Activated T-helper 17 cell treated with anti-CD3 and anti-CD28 coated beads, Interleukin-2, amount 50 U/mL, for 72 hours (primary cell): ENCODE data around the gene C3orf52. TPM values are rescaled to one million over a fixed set of nuclear protein-coding genes. Genes with fewer than 3 reads are reported as not detected.

Experiments used
- ATAC-seq: fragments of 150-1000 bp; cut with Tn5 transposase; replicated peaks from 2 replicates; pipeline ENCODE4 v1.10.0; 2021; ENCODE audit warnings: mild to moderate bottlenecking, moderate library complexity
- H3K27ac Mint-ChIP-seq: one replicate; pipeline ENCODE4 v1.8.0; 2022; ENCODE audit warnings: mixed read lengths
- H3K27me3 Mint-ChIP-seq: one replicate; pipeline ENCODE4 v1.8.0; 2022; ENCODE audit warnings: mixed read lengths
- H3K36me3 Mint-ChIP-seq: one replicate; pipeline ENCODE4 v1.8.0; 2022; ENCODE audit warnings: low read depth, mild to moderate bottlenecking, mixed read lengths
- H3K4me1 Mint-ChIP-seq: one replicate; pipeline ENCODE4 v1.8.0; 2022; ENCODE audit warnings: mixed read lengths
- H3K4me3 Mint-ChIP-seq: one replicate; pipeline ENCODE4 v1.8.0; 2022; ENCODE audit warnings: mild to moderate bottlenecking, mixed read lengths
- H3K9me3 Mint-ChIP-seq: one replicate; pipeline ENCODE4 v1.8.0; 2022; ENCODE audit warnings: mixed read lengths
- total RNA-seq, 2 donors: library from RNA; stranded (reverse); gene quantifications; one replicate each; pipeline ENCODE4 v1.2.3, GENCODE V29; 2022

C3orf52 gene
- total RNA-seq, 2 donors from 2014 or later = 9.9 to 14.5 TPM

- no peak overlapping the region for H3K27ac Mint-ChIP-seq
- H3K9me3 Mint-ChIP-seq = no peaks in the 10 kb centered on the region
- peaks cover 23% of the 10 kb centered on the region for H3K4me1 Mint-ChIP-seq
- peaks cover 24% of the 10 kb centered on the region for H3K36me3 Mint-ChIP-seq
- no peaks in the 10 kb centered on the region for H3K27me3 Mint-ChIP-seq
- no peak overlapping the region for H3K4me3 Mint-ChIP-seq
- ATAC-seq = no peak
These were observed 9.5 kb downstream of the C3orf52 start for GRCh38 chr3:112095731-112096130.

DNA sequence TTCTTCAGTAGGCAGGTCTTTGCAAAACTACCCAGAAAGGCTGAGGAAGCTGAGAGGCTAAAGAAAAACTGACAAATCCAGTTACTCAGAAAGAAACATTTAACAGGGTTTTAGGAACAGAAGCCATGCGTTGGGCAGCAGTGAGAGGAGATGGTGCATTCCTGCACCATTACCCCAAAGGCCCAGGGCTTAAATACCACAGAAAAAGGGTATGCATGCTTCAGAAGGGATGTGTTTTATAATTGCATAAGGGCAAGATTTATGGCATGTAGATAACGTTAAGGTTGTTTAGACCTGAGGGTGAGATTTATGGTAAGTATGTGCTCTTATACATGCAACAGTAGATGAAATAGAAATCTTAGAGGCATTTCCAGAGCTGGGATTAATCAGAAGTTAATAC is 10.0 kb downstream of the C3orf52 start:
- Mint-ChIP-seq H3K9me3 (no peaks in the 10 kb centered on the region), H3K27me3 (no peaks in the 10 kb centered on the region)

GRCh38 chr3:112097378-112097777 is 11.2 kb downstream of the C3orf52 start:
- peaks cover 24% of the 10 kb centered on the region for H3K36me3 Mint-ChIP-seq
- peaks cover 20% of the 10 kb centered on the region for H3K4me1 Mint-ChIP-seq
- no peaks in the 10 kb centered on the region for H3K27me3 Mint-ChIP-seq
- peak; percentile 99 for ATAC-seq
- peak overlapping the region; percentile 8 for H3K4me3 Mint-ChIP-seq
- peak overlapping the region; percentile 83 for H3K27ac Mint-ChIP-seq
- H3K9me3 Mint-ChIP-seq = no peaks in the 10 kb centered on the region

More for the DNA sequence above, 10.0 kb downstream of the C3orf52 start:
- Mint-ChIP-seq H3K36me3 (peaks cover 24% of the 10 kb centered on the region), H3K27ac (no peak overlapping the region), H3K4me1 (peaks cover 23% of the 10 kb centered on the region), H3K4me3 (no peak overlapping the region)
- ATAC-seq = no peak

GRCh38 chr3:112101916-112102315 is 15.7 kb downstream of the C3orf52 start:
- Mint-ChIP-seq H3K27ac (no peak overlapping the region), H3K4me3 (no peak overlapping the region), H3K36me3 (peaks cover 15% of the 10 kb centered on the region), H3K27me3 (no peaks in the 10 kb centered on the region), H3K4me1 (peaks cover 11% of the 10 kb centered on the region), H3K9me3 (no peaks in the 10 kb centered on the region)
- ATAC-seq = no peak

DNA sequence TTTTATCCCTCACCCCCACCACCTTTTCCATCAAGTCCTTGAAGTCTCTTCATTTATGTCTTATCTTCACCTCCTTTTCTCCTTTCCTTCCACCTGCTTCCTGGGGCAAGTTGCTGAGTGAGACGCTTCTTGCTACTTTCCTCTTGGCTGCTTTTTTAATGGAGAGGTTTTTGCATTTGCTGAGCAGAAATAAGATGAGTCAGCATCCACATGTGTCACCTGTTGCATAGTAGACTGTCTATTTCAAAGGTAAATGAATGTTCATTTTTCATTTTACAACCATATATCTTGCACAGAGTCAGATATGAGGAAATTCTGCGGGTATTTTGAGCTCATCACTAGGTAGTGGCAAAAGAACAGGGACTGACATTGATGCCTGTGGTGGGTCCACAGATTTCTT is 18.6 kb downstream of the C3orf52 start:
- no peaks in the 10 kb centered on the region for H3K27me3 Mint-ChIP-seq
- H3K9me3 Mint-ChIP-seq = no peaks in the 10 kb centered on the region
- H3K4me3 Mint-ChIP-seq = no peak overlapping the region
- no peaks in the 10 kb centered on the region for H3K4me1 Mint-ChIP-seq
- H3K36me3 Mint-ChIP-seq = peaks cover 31% of the 10 kb centered on the region
- no peak overlapping the region for H3K27ac Mint-ChIP-seq
- ATAC-seq = no peak

DNA sequence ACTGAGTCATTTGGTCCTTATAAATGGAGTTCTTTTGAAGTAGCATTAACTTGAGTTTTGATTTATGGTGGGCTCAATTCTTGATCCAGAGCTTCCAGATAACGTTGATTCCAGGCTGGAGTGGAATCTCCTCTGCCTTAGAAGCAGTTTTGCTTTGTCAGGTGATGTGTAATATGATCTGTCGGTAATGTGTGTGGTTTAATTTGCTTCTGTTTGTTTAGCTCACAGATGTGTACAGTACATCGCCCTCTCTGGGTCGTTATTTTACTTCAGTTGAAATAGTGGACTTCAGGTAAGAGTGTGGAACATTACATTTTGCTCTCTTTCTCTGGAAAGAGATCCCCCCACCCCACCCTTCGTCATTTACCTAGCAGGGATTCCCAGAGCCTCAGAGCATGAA is 23.1 kb downstream of the C3orf52 start:
- Mint-ChIP-seq H3K4me3 (no peak overlapping the region), H3K27ac (no peak overlapping the region), H3K36me3 (peaks cover 51% of the 10 kb centered on the region), H3K27me3 (no peaks in the 10 kb centered on the region), H3K9me3 (no peaks in the 10 kb centered on the region), H3K4me1 (peaks cover 5% of the 10 kb centered on the region)
- ATAC-seq = no peak

DNA sequence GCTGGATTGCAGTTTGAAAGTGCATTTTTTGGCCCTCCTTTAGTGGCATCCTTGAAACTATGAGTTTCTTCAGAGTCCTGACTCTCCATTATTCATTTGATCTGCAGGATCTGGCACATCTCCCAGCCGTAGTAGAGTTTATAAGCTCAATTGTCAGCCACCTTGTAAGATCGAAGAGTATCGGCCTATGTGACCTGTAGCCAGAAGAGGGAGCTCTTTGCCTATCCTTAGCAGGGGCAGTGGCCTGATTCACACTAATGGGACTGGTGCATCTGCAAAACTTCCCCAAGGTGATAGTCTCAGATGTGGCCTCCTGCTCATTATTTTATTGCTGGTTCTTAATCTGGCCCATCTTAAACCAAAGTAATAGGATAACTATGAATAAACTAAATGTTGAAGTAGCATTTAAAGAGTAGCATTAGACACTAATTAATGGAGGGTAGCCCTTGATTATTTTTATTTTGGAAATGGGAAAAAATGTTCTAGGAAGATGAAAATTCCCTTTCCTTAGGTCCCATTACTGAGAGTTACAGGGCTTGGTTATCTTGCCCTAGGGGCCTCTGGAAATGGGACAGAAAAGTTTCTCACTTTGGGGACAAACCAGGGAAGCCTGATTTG is 25.7 kb downstream of the C3orf52 start:
- peaks cover 62% of the 10 kb centered on the region for H3K36me3 Mint-ChIP-seq
- ATAC-seq = peak; percentile 90
- no peak overlapping the region for H3K4me3 Mint-ChIP-seq
- no peaks in the 10 kb centered on the region for H3K9me3 Mint-ChIP-seq
- peak overlapping the region; percentile 69 for H3K27ac Mint-ChIP-seq
- H3K27me3 Mint-ChIP-seq = no peaks in the 10 kb centered on the region
- H3K4me1 Mint-ChIP-seq = peaks cover 10% of the 10 kb centered on the region

- Mint-ChIP-seq H3K4me1 (peaks cover 13% of the 10 kb centered on the region), H3K36me3 (peaks cover 75% of the 10 kb centered on the region), H3K27ac (peak overlapping the region; percentile 33), H3K27me3 (no peaks in the 10 kb centered on the region), H3K4me3 (no peak overlapping the region), H3K9me3 (no peaks in the 10 kb centered on the region)
- no peak for ATAC-seq
These were observed 28.5 kb downstream of the C3orf52 start for GRCh38 chr3:112114576-112115160.

DNA sequence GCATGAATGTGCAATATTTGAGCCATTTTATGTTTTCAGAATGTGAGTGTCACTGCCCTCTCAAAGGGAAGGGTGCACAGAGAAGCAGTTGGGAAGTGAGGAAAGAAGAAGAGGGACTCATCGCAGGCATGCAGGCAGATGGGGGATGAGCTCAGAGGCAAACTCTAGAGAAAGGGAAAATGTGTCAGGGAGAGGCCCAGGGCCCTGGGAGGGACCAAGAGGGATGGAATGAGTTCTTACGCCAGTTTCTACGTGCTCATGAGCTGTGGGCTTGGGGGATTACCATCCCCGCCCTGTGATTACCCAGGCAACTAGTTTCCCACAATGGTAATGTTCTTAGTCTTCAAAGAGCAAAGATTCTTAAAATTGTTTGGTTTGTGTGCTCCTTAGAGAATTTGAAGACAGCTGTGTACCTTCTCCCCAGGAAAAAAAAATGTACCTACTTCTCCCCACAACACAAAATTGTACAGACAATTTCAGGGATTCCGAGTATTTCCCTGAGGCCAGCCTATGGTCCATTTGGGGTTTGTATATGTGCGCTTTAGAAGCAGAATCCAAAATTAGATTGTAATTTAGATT is 29.1 kb downstream of the C3orf52 start:
- Mint-ChIP-seq H3K27me3 (no peaks in the 10 kb centered on the region), H3K4me1 (peaks cover 15% of the 10 kb centered on the region), H3K27ac (peak overlapping the region; percentile 33), H3K9me3 (no peaks in the 10 kb centered on the region), H3K36me3 (peaks cover 72% of the 10 kb centered on the region), H3K4me3 (no peak overlapping the region)
- ATAC-seq = peak; percentile 68

DNA sequence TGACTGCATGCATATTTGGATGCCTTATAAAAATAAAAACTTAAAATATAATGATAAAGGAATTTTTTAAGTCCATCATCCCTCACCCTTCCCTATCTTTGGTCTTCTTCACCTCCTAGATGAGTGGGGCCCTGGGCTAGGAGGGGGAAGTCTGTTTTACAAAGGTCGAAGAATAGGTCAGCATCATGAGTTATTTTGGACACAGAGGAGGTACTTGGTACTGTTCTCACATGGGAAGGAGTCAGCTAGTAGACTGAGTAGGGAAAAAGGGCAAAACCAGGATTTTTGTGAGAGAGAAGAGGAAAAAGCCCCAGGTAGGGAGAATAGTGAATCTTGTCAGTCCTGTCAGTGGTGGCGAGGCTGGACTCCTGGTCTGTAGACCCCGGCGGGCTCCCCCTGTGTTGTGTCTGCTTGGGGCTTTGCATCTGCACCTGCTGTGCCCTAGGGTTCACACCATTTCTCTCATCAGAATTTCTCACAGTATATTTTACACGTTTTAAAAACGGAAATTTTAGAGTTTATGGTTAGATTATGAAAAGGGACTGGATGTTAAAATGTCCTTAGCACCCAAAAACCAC is 29.7 kb downstream of the C3orf52 start:
- no peaks in the 10 kb centered on the region for H3K27me3 Mint-ChIP-seq
- H3K27ac Mint-ChIP-seq = peak overlapping the region; percentile 23
- peaks cover 65% of the 10 kb centered on the region for H3K36me3 Mint-ChIP-seq
- H3K4me1 Mint-ChIP-seq = peaks cover 15% of the 10 kb centered on the region
- no peak overlapping the region for H3K4me3 Mint-ChIP-seq
- no peaks in the 10 kb centered on the region for H3K9me3 Mint-ChIP-seq
- no peak for ATAC-seq

DNA sequence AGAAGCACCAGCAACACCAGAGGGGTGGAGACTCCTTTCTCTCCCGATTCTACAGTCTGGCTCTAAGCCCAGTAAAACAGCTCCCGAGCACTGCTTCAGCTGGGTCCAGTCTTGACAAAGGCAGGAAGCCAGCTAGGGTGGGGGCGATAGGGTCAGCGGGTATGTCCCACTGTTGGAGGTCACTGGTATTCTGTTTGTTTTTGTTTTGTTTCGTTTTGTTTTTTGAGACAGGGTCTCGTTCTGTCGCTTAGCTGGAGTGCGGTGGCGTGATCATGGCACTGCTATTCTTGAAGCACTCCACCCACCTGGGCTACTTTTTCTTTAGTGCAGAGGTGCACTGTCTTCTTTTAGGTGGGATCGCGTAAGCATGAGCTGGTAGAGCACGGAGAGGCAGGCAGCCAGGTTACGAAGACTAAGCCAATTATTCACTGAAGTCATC is 30.6 kb downstream of the C3orf52 start:
- no peaks in the 10 kb centered on the region for H3K27me3 Mint-ChIP-seq
- H3K27ac Mint-ChIP-seq = no peak overlapping the region
- peaks cover 12% of the 10 kb centered on the region for H3K4me1 Mint-ChIP-seq
- H3K9me3 Mint-ChIP-seq = no peaks in the 10 kb centered on the region
- no peak overlapping the region for H3K4me3 Mint-ChIP-seq
- no peak for ATAC-seq
- peaks cover 61% of the 10 kb centered on the region for H3K36me3 Mint-ChIP-seq

- no peaks in the 10 kb centered on the region for H3K9me3 Mint-ChIP-seq
- peaks cover 61% of the 10 kb centered on the region for H3K36me3 Mint-ChIP-seq
- no peaks in the 10 kb centered on the region for H3K27me3 Mint-ChIP-seq
- no peak for ATAC-seq
- H3K4me3 Mint-ChIP-seq = no peak overlapping the region
- H3K4me1 Mint-ChIP-seq = peaks cover 10% of the 10 kb centered on the region
- no peak overlapping the region for H3K27ac Mint-ChIP-seq
These were observed 31.2 kb downstream of the C3orf52 start for GRCh38 chr3:112117415-112117814.

- peaks cover 61% of the 10 kb centered on the region for H3K36me3 Mint-ChIP-seq
- H3K4me1 Mint-ChIP-seq = peaks cover 10% of the 10 kb centered on the region
- peak overlapping the region; percentile 28 for H3K27ac Mint-ChIP-seq
- no peaks in the 10 kb centered on the region for H3K9me3 Mint-ChIP-seq
- no peaks in the 10 kb centered on the region for H3K27me3 Mint-ChIP-seq
- H3K4me3 Mint-ChIP-seq = no peak overlapping the region
- ATAC-seq = no peak
These were observed 31.8 kb downstream of the C3orf52 start for GRCh38 chr3:112117841-112118571.

GRCh38 chr3:112119962-112120836 is 34.0 kb downstream of the C3orf52 start:
- H3K27me3 Mint-ChIP-seq = no peaks in the 10 kb centered on the region
- H3K4me1 Mint-ChIP-seq = peaks cover 6% of the 10 kb centered on the region
- no peaks in the 10 kb centered on the region for H3K9me3 Mint-ChIP-seq
- peaks cover 71% of the 10 kb centered on the region for H3K36me3 Mint-ChIP-seq
- no peak for ATAC-seq
- H3K27ac Mint-ChIP-seq = peak overlapping the region; percentile 28
- H3K4me3 Mint-ChIP-seq = peak overlapping the region; percentile 39
